GM23338 (cell line): ENCODE results near the gene MTMR3. TPM values are rescaled to one million over a fixed set of nuclear protein-coding genes. Genes with fewer than 3 reads are reported as not detected.

Experiments used
- ATAC-seq: fragments of 200-7000 bp; cut with Tn5 transposase; 3 replicates; pipeline ENCODE4 v1.9.1; 2020
- DNase-seq: peaks from one replicate; pipeline ENCODE4 v3.0.0-alpha.2; 2015; ENCODE audit warnings: low spot score
- H2AFZ ChIP-seq: fragments of 200-600 bp; sonication (generic); 2 replicates; pipeline ENCODE4 v1.8.0; 2016; ENCODE audit warnings: antibody characterized with exemption, mild to moderate bottlenecking, moderate library complexity
- H3F3A ChIP-seq: fragments of 200-600 bp; sonication (generic); replicated peaks from 2 replicates; pipeline ENCODE4 v1.8.0; 2017; ENCODE audit warnings: antibody characterized with exemption, mixed run types, low read depth
- H3K27ac ChIP-seq: fragments of 200-600 bp; sonication (generic); 2 replicates; pipeline ENCODE4 v1.6.1; 2016; ENCODE audit warnings: low read depth
- H3K27me3 ChIP-seq: fragments of 200-600 bp; sonication (generic); 2 replicates; pipeline ENCODE4 v1.8.0; 2016; ENCODE audit warnings: mild to moderate bottlenecking, mixed run types, moderate library complexity; ENCODE audit not compliant: insufficient read depth
- H3K36me3 ChIP-seq: fragments of 200-600 bp; sonication (generic); 2 replicates; pipeline ENCODE4 v1.8.0; 2016; ENCODE audit warnings: mild to moderate bottlenecking; ENCODE audit not compliant: insufficient read depth
- H3K4me1 ChIP-seq: fragments of 200-600 bp; sonication (generic); 2 replicates; pipeline ENCODE4 v1.8.0; 2016; ENCODE audit warnings: mild to moderate bottlenecking, moderate library complexity; ENCODE audit not compliant: insufficient read depth
- H3K4me2 ChIP-seq: fragments of 200-600 bp; sonication (generic); 2 replicates; pipeline ENCODE4 v1.7.1; 2017; ENCODE audit warnings: mixed run types
- H3K4me3 ChIP-seq: fragments of 200-600 bp; sonication (generic); 2 replicates; pipeline ENCODE4 v1.6.1; 2016; ENCODE audit warnings: mixed run types
- H3K79me2 ChIP-seq: fragments of 200-600 bp; sonication (generic); replicated peaks from 2 replicates; pipeline ENCODE4 v1.8.0; 2017; ENCODE audit warnings: mild to moderate bottlenecking; ENCODE audit not compliant: insufficient read depth
- H3K9me2 ChIP-seq: fragments of 200-600 bp; sonication (generic); 2 replicates; pipeline ENCODE4 v1.8.0; 2017; ENCODE audit not compliant: insufficient read depth
- H4K20me1 ChIP-seq: fragments of 200-600 bp; sonication (generic); replicated peaks from 2 replicates; pipeline ENCODE4 v1.8.0; 2017; ENCODE audit warnings: mild to moderate bottlenecking; ENCODE audit not compliant: insufficient read depth
- H3K27ac Mint-ChIP-seq: 2 replicates; pipeline ENCODE4 v1.8.0; 2020; ENCODE audit warnings: inconsistent platforms, mild to moderate bottlenecking, moderate library complexity, mixed read lengths
- H3K27me3 Mint-ChIP-seq: 3 replicates; pipeline ENCODE4 v1.8.0; 2022; ENCODE audit warnings: low read depth, mild to moderate bottlenecking, moderate library complexity, mixed read lengths, inconsistent platforms; ENCODE audit not compliant: insufficient read depth, poor library complexity
- H3K36me3 Mint-ChIP-seq: 3 replicates; pipeline ENCODE4 v1.8.0; 2021; ENCODE audit warnings: low read depth, mild to moderate bottlenecking, inconsistent platforms, moderate library complexity, mixed read lengths
- H3K4me1 Mint-ChIP-seq: 3 replicates; pipeline ENCODE4 v1.8.0; 2020; ENCODE audit warnings: mild to moderate bottlenecking, inconsistent platforms, mixed read lengths
- H3K4me3 Mint-ChIP-seq: 3 replicates; pipeline ENCODE4 v1.8.0; 2021; ENCODE audit warnings: moderate library complexity, mild to moderate bottlenecking, inconsistent platforms, mixed read lengths
- H3K9me3 Mint-ChIP-seq: 3 replicates; pipeline ENCODE4 v1.8.0; 2020; ENCODE audit warnings: moderate library complexity, mild to moderate bottlenecking, inconsistent platforms, mixed read lengths
- EZH2phosphoT487 ChIP-seq: fragments of 200-600 bp; sonication (generic); IDR thresholded peaks from one replicate; pipeline ENCODE4 v1.8.1; 2018; ENCODE audit warnings: antibody characterized with exemption; ENCODE audit not compliant: unreplicated experiment
- NANOG ChIP-seq: IDR thresholded peaks from 2 replicates; pipeline ENCODE4 v1.6.1; 2016; ENCODE audit warnings: antibody characterized with exemption, borderline replicate concordance
- POLR2AphosphoS5 ChIP-seq: IDR thresholded peaks from 2 replicates; pipeline ENCODE4 v1.6.1; 2016; ENCODE audit warnings: antibody characterized with exemption, low read depth
- REST ChIP-seq: IDR thresholded peaks from one replicate; pipeline ENCODE4 v1.6.1; 2018; ENCODE audit warnings: antibody characterized with exemption; ENCODE audit not compliant: unreplicated experiment
- polyA plus RNA-seq: library from polyadenylated mRNA; unstranded; fragments of >200 nt; fragmentation: Nextera tagmentation; extraction: Ambion mirVana; gene quantifications from 2 replicates; pipeline ENCODE4 v1.2.1, GENCODE V29; 2016
- total RNA-seq: library from RNA; depleted of rRNA; stranded (reverse); fragments of >200 nt; shearing (Covaris generic); gene quantifications from 2 replicates; pipeline ENCODE4 v1.2.3, GENCODE V29; 2014

MTMR3 gene
- total and polyA plus RNA-seq, 2 experiments from 2014 or later: 5.2 to 27.4 TPM

- TF ChIP-seq REST: no peak
- TF ChIP-seq POLR2AphosphoS5: no peak
These were observed 65.4 kb downstream of the MTMR3 start (continued) for GRCh38 chr22:29948385-29948769.

- peaks cover 57% of the 10 kb centered on the region for H3K4me1 Mint-ChIP-seq
- DNase-seq (no peak), ATAC-seq (no peak)
- Histone ChIP-seq H3K4me1 (peaks cover 58% of the 10 kb centered on the region), H3K79me2 (peaks cover 75% of the 10 kb centered on the region), H3K27ac (0 out of 2 replicates have a peak overlapping the region, but pooled peaks have one; percentile 6), H3K4me2 (no peak overlapping the region), H3K36me3 (no peaks in the 10 kb centered on the region), H4K20me1 (no peaks in the 10 kb centered on the region), H3K9me2 (no peaks in the 10 kb centered on the region), H2AFZ (no peak overlapping the region), H3F3A (no peaks in the 10 kb centered on the region), H3K4me3 (no peak overlapping the region), H3K27me3 (no peaks in the 10 kb centered on the region)
- H3K27me3 Mint-ChIP-seq: peaks cover 1% of the 10 kb centered on the region
- no peaks in the 10 kb centered on the region for H3K9me3 Mint-ChIP-seq
- no peak overlapping the region for H3K4me3 Mint-ChIP-seq
- 0 out of 2 replicates have a peak overlapping the region, but pooled peaks have one; percentile 1 for H3K27ac Mint-ChIP-seq
- TF ChIP-seq NANOG: no peak
- H3K36me3 Mint-ChIP-seq: no peaks in the 10 kb centered on the region
These were observed 66.9 kb downstream of the MTMR3 start for GRCh38 chr22:29949872-29950271.

GRCh38 chr22:29951791-29952413 lies 68.9 kb downstream of the MTMR3 start:
- Mint-ChIP-seq H3K4me3 (no peak overlapping the region), H3K27me3 (peaks cover 1% of the 10 kb centered on the region), H3K27ac (no peak overlapping the region), H3K9me3 (no peaks in the 10 kb centered on the region), H3K36me3 (no peaks in the 10 kb centered on the region), H3K4me1 (peaks cover 44% of the 10 kb centered on the region)
- Histone ChIP-seq H3K79me2 (peaks cover 70% of the 10 kb centered on the region), H3K4me3 (no peak overlapping the region), H3K4me1 (peaks cover 42% of the 10 kb centered on the region), H3K27me3 (no peaks in the 10 kb centered on the region), H3K9me2 (no peaks in the 10 kb centered on the region), H4K20me1 (no peaks in the 10 kb centered on the region), H2AFZ (no peak overlapping the region), H3K4me2 (no peak overlapping the region), H3K27ac (no peak overlapping the region), H3F3A (no peaks in the 10 kb centered on the region), H3K36me3 (no peaks in the 10 kb centered on the region)
- ATAC-seq (peak; percentile 33; the same call in 1 of the 3 replicates), DNase-seq (no peak)
- TF ChIP-seq EZH2phosphoT487: no peak
